GM10248 (cell line): ENCODE data around the gene IRF4.

Experiments
- CTCF ChIA-PET: fragments of 300-600 bp; sonication (Branson Sonifier 250); formaldehyde crosslinking; extraction: SDS; loops from one replicate; lab custom pipeline; 2021; ENCODE audit warnings: antibody characterized with exemption; lab: Yijun Ruan, JAX
- POLR2A ChIA-PET: fragments of 350-650 bp; sonication (Branson Sonifier 250); formaldehyde crosslinking; extraction: SDS; loops from one replicate; lab custom pipeline; 2020; ENCODE audit warnings: antibody characterized with exemption; lab: Yijun Ruan, JAX
- DNase-seq: peaks from one replicate; pipeline ENCODE4 v3.0.0; 2012; ENCODE audit errors: extremely low spot score
- CTCF ChIP-seq: IDR thresholded peaks from 2 replicates; pipeline ENCODE4 v1.5.1; 2012; ENCODE audit warnings: mild to moderate bottlenecking, low read depth; ENCODE audit errors: extremely low read depth, missing control alignments, control extremely low read depth

Gene IRF4

GRCh38 chr6:445571-446417 lies 54.2 kb downstream of the IRF4 start:
- POLR2A ChIA-PET, result no interaction called here
- TF ChIP-seq CTCF, result no peak
- DNase-seq, result no peak
- CTCF ChIA-PET, result interaction anchor here (1.4 to 1.6 kb wide), 4 partner anchors 9 to 254 kb away, joined by 3 to 5 read pairs (median 4); no protein-coding TSS in a partner anchor

GRCh38 chr6:446418-447366 lies 55.1 kb downstream of the IRF4 start:
- ChIA-PET POLR2A (no interaction called here), CTCF (interaction anchor here (1.0 to 1.5 kb wide), 3 partner anchors 21 to 255 kb away, joined by 3 to 4 read pairs (median 3); no protein-coding TSS in a partner anchor)
- DNase-seq, result no peak
- TF ChIP-seq CTCF, result no peak

- no peak for DNase-seq
- CTCF ChIA-PET, result interaction anchor here (1.0 to 1.4 kb wide), 2 partner anchors 20 to 256 kb away, joined by 3 read pairs; no protein-coding TSS in a partner anchor
- no peak for TF ChIP-seq CTCF
- POLR2A ChIA-PET, result no interaction called here
These were observed 56.0 kb downstream of the IRF4 start for GRCh38 chr6:447381-448165.

- ChIA-PET CTCF (no interaction called here), POLR2A (no interaction called here)
These were observed 56.9 kb downstream of the IRF4 start for GRCh38 chr6:448296-449056.

GRCh38 chr6:449057-449430 lies 57.5 kb downstream of the IRF4 start:
- POLR2A ChIA-PET, result no interaction called here
- CTCF ChIA-PET, result no interaction called here
- TF ChIP-seq CTCF, result no peak
- DNase-seq, result no peak

More at GRCh38 chr6:448296-449056, 56.9 kb downstream of the IRF4 start:
- no peak for TF ChIP-seq CTCF
- DNase-seq, result no peak
